K562 (cell line): ENCODE results near the gene PODNL1. TPM values are rescaled to one million over a fixed set of nuclear protein-coding genes. Genes with fewer than 3 reads are reported as not detected.

Experiments used
- ATAC-seq: fragments of 200-7000 bp; cut with Tn5 transposase; 3 replicates; pipeline ENCODE4 v1.9.1; 2020; ENCODE audit warnings: moderate library complexity
- BruUV-seq: library from RNA; stranded (reverse); fragments of 400-500 nt; replicated peaks from 2 replicates; lab custom pipeline; 2021; lab: Mats Ljungman, UMichigan
- CTCF ChIA-PET: fragments of 300-600 bp; formaldehyde crosslinking; extraction: SDS; loops from one replicate; lab custom pipeline; 2021; ENCODE audit warnings: low intra/inter-chr PET ratio; lab: Yijun Ruan, JAX
- POLR2A ChIA-PET: fragments of 300-600, 350-650 bp; sonication (Branson Sonifier 250); formaldehyde crosslinking; extraction: SDS; loops from one replicate; lab custom pipeline; 2021; ENCODE audit warnings: antibody characterized with exemption, inconsistent platforms; lab: Yijun Ruan, JAX
- DNase-seq, 4 experiments: peaks; one replicate each; pipeline versions ENCODE4 v3.0.0 to v3.0.0-alpha.2; 2011 to 2018; ENCODE audit warnings: low spot score in 3 of 4, mixed read lengths in 3 of 4; ENCODE audit errors: extremely low read depth in 1 of 4
- FAIRE-seq: peaks from 2 replicates; lab custom pipeline; 2011; peaks lifted over from hg19 to GRCh38; lab: Jason Lieb, UNC
- H2AFZ ChIP-seq: 2 replicates; pipeline ENCODE4 v1.6.0; 2011; ENCODE audit warnings: low read depth, low read length, control low read depth, inconsistent platforms
- H3K27ac ChIP-seq: fragments of 200-600 bp; 3 replicates; pipeline ENCODE4 v1.8.0; 2011; ENCODE audit warnings: low read depth, mild to moderate bottlenecking, control low read depth, inconsistent platforms, low read length, moderate library complexity, mixed read lengths; ENCODE audit errors: extremely low read depth
- H3K27me3 ChIP-seq, 2 experiments: fragments of 300-600 bp in 1 of 2; 2 replicates in 1 of 2; 3 replicates in 1 of 2; pipeline versions ENCODE4 v1.6.0 to v1.8.0; 2011; ENCODE audit warnings: inconsistent platforms in 2 of 2, low read length in 2 of 2, mild to moderate bottlenecking in 1 of 2, mixed read lengths in 1 of 2, moderate library complexity in 1 of 2; ENCODE audit not compliant: control insufficient read depth in 2 of 2, insufficient read depth in 2 of 2
- H3K36me3 ChIP-seq: fragments of 300-600 bp; 3 replicates; pipeline ENCODE4 v1.8.0; 2011; ENCODE audit warnings: mild to moderate bottlenecking, low read length, inconsistent platforms; ENCODE audit not compliant: control insufficient read depth, insufficient read depth
- H3K4me1 ChIP-seq, 2 experiments: fragments of 200-600 bp in 1 of 2; replicated peaks in 1 of 2; 2 replicates in 1 of 2; 3 replicates in 1 of 2; pipeline versions ENCODE4 v1.5.1 to v1.8.0; 2011; ENCODE audit warnings: inconsistent platforms in 2 of 2, low read length in 2 of 2, mild to moderate bottlenecking in 1 of 2, mixed read lengths in 1 of 2, moderate library complexity in 1 of 2; ENCODE audit not compliant: control insufficient read depth in 2 of 2, insufficient read depth in 2 of 2
- H3K4me2 ChIP-seq: 2 replicates; pipeline ENCODE4 v1.6.1; 2011; ENCODE audit warnings: low read length, control low read depth, inconsistent platforms, mixed read lengths; ENCODE audit not compliant: insufficient read depth
- H3K4me3 ChIP-seq: fragments of 200-600 bp; sonication (generic), shearing (Covaris generic); 2 replicates; pipeline ENCODE4 v1.5.1; 2016; ENCODE audit warnings: control low read depth, inconsistent platforms
- H3K79me2 ChIP-seq: fragments of 200-600 bp; 3 replicates; pipeline ENCODE4 v1.8.0; 2011; ENCODE audit warnings: low read length, inconsistent platforms; ENCODE audit not compliant: control insufficient read depth, insufficient read depth
- H3K9ac ChIP-seq, 2 experiments: 2 replicates each; pipeline versions ENCODE4 v1.6.0 to v1.6.1; 2011; ENCODE audit warnings: low read depth in 2 of 2, low read length in 2 of 2, control low read depth in 1 of 2, inconsistent platforms in 1 of 2, mild to moderate bottlenecking in 1 of 2, mixed read lengths in 1 of 2; ENCODE audit not compliant: insufficient read depth in 1 of 2
- H3K9me1 ChIP-seq: one replicate; pipeline ENCODE4 v1.6.0; 2011; ENCODE audit warnings: inconsistent platforms, mild to moderate bottlenecking, low read length, moderate library complexity; ENCODE audit not compliant: control insufficient read depth, insufficient read depth
- H3K9me3 ChIP-seq: replicated peaks from 2 replicates; pipeline ENCODE4 v1.5.1; 2011; ENCODE audit warnings: low read depth, low read length, inconsistent platforms; ENCODE audit not compliant: control insufficient read depth, insufficient read depth
- H4K20me1 ChIP-seq: replicated peaks from 2 replicates; pipeline ENCODE4 v1.6.1; 2011; ENCODE audit warnings: low read length, inconsistent platforms, mixed read lengths; ENCODE audit not compliant: control insufficient read depth, insufficient read depth
- NCOR1 ChIP-seq: fragments of 450-650 bp; IDR thresholded peaks from 2 replicates; pipeline ENCODE4 v1.6.1; 2016; ENCODE audit warnings: mild to moderate bottlenecking, moderate library complexity
- POLR2G ChIP-seq: fragments of 200-400 bp; formaldehyde crosslinking; IDR thresholded peaks from 2 replicates; pipeline ENCODE4 v1.6.1; 2017; ENCODE audit warnings: low read depth, mild to moderate bottlenecking, antibody characterized with exemption, low read length, moderate library complexity
- RBFOX2 ChIP-seq: fragments of 200-400 bp; formaldehyde crosslinking; IDR thresholded peaks from 2 replicates; pipeline ENCODE4 v1.6.1; 2017; ENCODE audit warnings: low read depth, mild to moderate bottlenecking, low read length, moderate library complexity
- ZBTB33 ChIP-seq: sonication (generic); formaldehyde crosslinking; IDR thresholded peaks from 2 replicates; pipeline ENCODE4 v1.8.1; 2023; ENCODE audit warnings: mild to moderate bottlenecking, missing genetic modification reagents
- WGBS: fragments of 100-300 bp; shearing (Covaris generic); methylation state at CpG from one replicate; pipeline ENCODE4 v1.1.6; 2016; ENCODE audit warnings: low coverage, mixed read lengths; ENCODE audit not compliant: insufficient coverage; ENCODE audit errors: missing lambda C conversion rate; 5-methylcytosine and 5-hydroxymethylcytosine counted together
- in situ Hi-C: fragments of 300-500 bp; cut with MboI; formaldehyde crosslinking; loops from 4 replicates; pipeline ENCODE4 v1.15.0; 2018; ENCODE audit warnings: inconsistent platforms, mixed read lengths
- intact Hi-C: fragments of 100-400 bp; cut with micrococcal nuclease; formaldehyde crosslinking; loops from 2 replicates; pipeline ENCODE4 v1.14.2; 2022
- polyA plus RNA-seq, 8 experiments: library from polyadenylated mRNA; depleted of rRNA in 4 of 8; stranded (reverse) in 5 of 8; unstranded in 3 of 8; fragments of >200 nt; fragmentation: Nextera tagmentation in 2 of 8; fragmentation: Illumina TruSeq in 1 of 8; extraction: Ambion mirVana in 2 of 8; extraction: Trizol in 1 of 8; gene quantifications; 2 replicates each; pipeline versions ENCODE4 v1.2.1 to v1.2.3, GENCODE V29; 2011 to 2014; ENCODE audit warnings: inconsistent platforms in 1 of 8, missing spikeins in 1 of 8
- total RNA-seq, 7 experiments: library from RNA; depleted of rRNA in 6 of 7; stranded (reverse); fragments of >200 nt in 6 of 7; fragmentation: Illumina TruSeq in 2 of 7; extraction: Trizol in 2 of 7; gene quantifications; 2 replicates each; pipeline versions ENCODE4 v1.2.1 to v1.2.3, GENCODE V29; 2011 to 2021; ENCODE audit warnings: low replicate concordance in 1 of 7

Gene PODNL1
- total and polyA plus RNA-seq, 9 of the 15 experiments (the other 6 are each of a cell fraction or from before 2014, with no cell fraction given), result 0.18 to 0.47 (median 0.23) TPM; not detected in 3

GRCh38 chr19:13932911-13933393 is 5.3 kb downstream of the PODNL1 start:
- no peaks in the 10 kb centered on the region for H3K9me1 ChIP-seq
- H3K9ac ChIP-seq, result peak overlapping the region in 1 of 2 experiments; percentile 35; a peak in 2 of 4 replicates
- ATAC-seq (no peak), DNase-seq (no peak), FAIRE-seq (no peak)
- no TSS peak for BruUV-seq
- H3K27me3 ChIP-seq, result peaks cover 0 to 3% of the 10 kb centered on the region in 2 experiments; a peak in 2 of 5 replicates
- no peak overlapping the region for H3K4me2 ChIP-seq
- H3K4me3 ChIP-seq, result no peak overlapping the region
- 0 out of 2 replicates have a peak, but pooled peaks cover 4% of the 10 kb centered on the region for H4K20me1 ChIP-seq
- H3K27ac ChIP-seq, result no peak overlapping the region
- peaks cover 19% of the 10 kb centered on the region; the same call in 1 of the 3 replicates for H3K36me3 ChIP-seq
- POLR2A ChIA-PET, result interaction anchor here (0.6 to 3.2 kb wide), 6 partner anchors 10 to 80 kb away, joined by 3 to 21 read pairs (median 4); no protein-coding TSS in a partner anchor
- intact Hi-C loops (no loop called here), in situ Hi-C loops (no loop called here)
- H3K9me3 ChIP-seq, result no peaks in the 10 kb centered on the region
- TF ChIP-seq POLR2G (peak; percentile 65), ZBTB33 (CRISPR knock-in tag) (peak; percentile 84), NCOR1 (no peak), RBFOX2 (0 out of 2 replicates have a peak, but pooled peaks have one; percentile 12)
- H2AFZ ChIP-seq, result no peak overlapping the region
- H3K79me2 ChIP-seq, result no peaks in the 10 kb centered on the region
- 81% methylated on average over 33 of the region's 42 CpGs for WGBS
- peaks cover 0 to 54% of the 10 kb centered on the region in 2 experiments; a peak in 4 of 5 replicates for H3K4me1 ChIP-seq
- CTCF ChIA-PET, result no interaction called here
